ENCODE measurements around the gene MYL5. TPM values are rescaled to one million over a fixed set of nuclear protein-coding genes. Genes with fewer than 3 reads are reported as not detected.

MYL5 gene
- polyA plus RNA-seq, 3 donors, result 4.2 to 12.6 (median 7.2) TPM

DNA sequence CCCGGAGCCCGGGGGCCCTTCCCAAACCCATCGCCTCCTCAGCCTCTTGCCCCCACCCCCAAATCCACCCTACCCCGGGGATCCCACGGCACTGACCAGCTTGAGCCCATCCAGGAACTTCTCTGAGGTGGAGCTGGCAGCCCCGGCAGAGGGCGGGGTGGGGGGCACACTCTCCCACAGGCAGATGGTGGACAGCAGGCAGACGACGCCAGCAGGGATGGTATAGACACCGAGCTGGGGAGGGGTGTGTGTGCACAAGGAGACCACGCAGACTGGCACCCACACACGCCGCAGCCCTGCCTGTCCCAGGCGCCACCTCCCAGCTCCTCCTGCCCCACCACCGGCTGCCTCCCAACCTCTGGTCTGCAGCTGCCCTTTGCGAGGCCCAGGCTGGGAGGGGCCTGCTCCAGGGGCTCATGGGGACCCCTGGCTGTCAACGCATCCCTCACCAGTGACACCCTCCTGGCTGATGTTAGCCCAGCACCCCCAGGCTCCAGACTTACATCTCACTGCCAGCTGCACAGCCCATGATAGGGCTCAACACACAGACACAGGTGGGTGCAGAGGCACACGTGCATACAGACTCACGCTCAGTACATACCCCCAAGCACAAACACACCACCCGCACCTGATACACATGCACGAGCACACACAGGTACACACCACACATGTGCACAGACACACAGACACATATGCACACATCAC is 10.4 kb downstream of the MYL5 start:
- Histone ChIP-seq H3K9ac (ENCODE audit: insufficient read depth, low read length, poor library complexity, severe bottlenecking) (no peak overlapping the region), H3K4me1 (ENCODE audit: control insufficient read depth in 1 of 2, insufficient read depth in 2 of 2, low read length in 2 of 2) (peaks cover 53 to 62% of the 10 kb centered on the region in 2 donors), H3K4me3 (replicated peaks in 1 of 3; ENCODE audit: low read depth in 2 of 3, low read length in 3 of 3) (no peak overlapping the region), H3K9me3 (replicated peaks in 1 of 2; ENCODE audit: control insufficient read depth in 1 of 2, insufficient read depth in 1 of 2, low read length in 2 of 2) (no peaks in the 10 kb centered on the region), H2AFZ (ENCODE audit: insufficient read depth, low read depth, low read length, poor library complexity, severe bottlenecking) (no peak overlapping the region), H3K27ac (ENCODE audit: low read depth in 1 of 2, low read length in 2 of 2) (no peak overlapping the region), H3K4me2 (replicated peaks; ENCODE audit: extremely low read depth, low read length, poor library complexity, severe bottlenecking) (no peak overlapping the region), H3K27me3 (ENCODE audit: control insufficient read depth in 2 of 2, insufficient read depth in 2 of 2, low read length in 2 of 2) (no peaks in the 10 kb centered on the region), H4K20me1 (ENCODE audit: insufficient read depth, low read length) (peaks cover 45% of the 10 kb centered on the region), H3K79me2 (ENCODE audit: insufficient read depth, low read length) (peaks cover 31% of the 10 kb centered on the region), H3K36me3 (replicated peaks in 1 of 2; ENCODE audit: control insufficient read depth in 1 of 2, insufficient read depth in 2 of 2, low read length in 2 of 2) (peaks cover 4 to 18% of the 10 kb centered on the region in 2 donors)
- Mint-ChIP-seq H3K27me3 (ENCODE audit: low read depth in 3 of 3) (peaks cover 0 to 12% (median 4%) of the 10 kb centered on the region in 3 donors), H3K36me3 (peaks cover 12 to 23% of the 10 kb centered on the region in 2 donors), H3K4me1 (peaks cover 50% of the 10 kb centered on the region), H3K9me3 (peaks cover 0 to 2% (median 0%) of the 10 kb centered on the region in 7 donors), H3K4me3 (no peak overlapping the region), H3K27ac (peak overlapping the region in 3 of 7 donors; percentile 2 to 57 (median 25))
- no peak for TF ChIP-seq CTCF (IDR thresholded peaks at IDR 0.05)
- DNase-seq, result no peak
- intact Hi-C loops (cut with micrococcal nuclease), result loop anchor here in 1 of 2 donors (5.0 to 10.0 kb wide), 3 partner anchors 98 to 898 kb away; partner anchors contain the start of gene ZNF141
- 91% methylated on average over 16 of the region's 21 CpGs for WGBS (ENCODE audit: insufficient coverage)

- Mint-ChIP-seq H3K9me3 (peaks cover 0 to 2% (median 0%) of the 10 kb centered on the region in 7 donors), H3K4me3 (no peak overlapping the region), H3K36me3 (peaks cover 12 to 23% of the 10 kb centered on the region in 2 donors), H3K27me3 (ENCODE audit: low read depth in 3 of 3) (peaks cover 0 to under 1% (median 0%) of the 10 kb centered on the region in 3 donors), H3K27ac (peak overlapping the region in 3 of 7 donors; percentile 22 to 70 (median 54)), H3K4me1 (peaks cover 51% of the 10 kb centered on the region)
- Histone ChIP-seq H3K9ac (ENCODE audit: insufficient read depth, low read length, poor library complexity, severe bottlenecking) (no peak overlapping the region), H3K27ac (ENCODE audit: low read depth in 1 of 2, low read length in 2 of 2) (no peak overlapping the region), H3K4me1 (ENCODE audit: control insufficient read depth in 1 of 2, insufficient read depth in 2 of 2, low read length in 2 of 2) (peaks cover 54 to 63% of the 10 kb centered on the region in 2 donors), H3K79me2 (ENCODE audit: insufficient read depth, low read length) (peaks cover 35% of the 10 kb centered on the region), H3K4me2 (replicated peaks; ENCODE audit: extremely low read depth, low read length, poor library complexity, severe bottlenecking) (no peak overlapping the region), H3K9me3 (replicated peaks in 1 of 2; ENCODE audit: control insufficient read depth in 1 of 2, insufficient read depth in 1 of 2, low read length in 2 of 2) (no peaks in the 10 kb centered on the region), H3K4me3 (replicated peaks in 1 of 3; ENCODE audit: low read depth in 2 of 3, low read length in 3 of 3) (no peak overlapping the region), H4K20me1 (ENCODE audit: insufficient read depth, low read length) (peaks cover 45% of the 10 kb centered on the region), H2AFZ (ENCODE audit: insufficient read depth, low read depth, low read length, poor library complexity, severe bottlenecking) (no peak overlapping the region), H3K36me3 (replicated peaks in 1 of 2; ENCODE audit: control insufficient read depth in 1 of 2, insufficient read depth in 2 of 2, low read length in 2 of 2) (peaks cover 4 to 18% of the 10 kb centered on the region in 2 donors), H3K27me3 (ENCODE audit: control insufficient read depth in 2 of 2, insufficient read depth in 2 of 2, low read length in 2 of 2) (no peaks in the 10 kb centered on the region)
- intact Hi-C loops (cut with micrococcal nuclease), result loop anchor here in 1 of 2 donors (5.0 to 10.0 kb wide), 2 partner anchors 351 to 896 kb away; partner anchors contain the start of gene ZNF141
- WGBS (ENCODE audit: insufficient coverage), result 96% methylated on average over 34 of the region's 37 CpGs
- no peak for DNase-seq
- TF ChIP-seq CTCF (IDR thresholded peaks at IDR 0.05), result no peak
Observed at GRCh38 chr4:685679-686412, 11.5 kb downstream of the MYL5 start.

All from CD14-positive monocyte (primary cell).